Ascending aorta (tissue), 2 donors: ENCODE data around the gene MIPEP. TPM values are rescaled to one million over a fixed set of nuclear protein-coding genes. Genes with fewer than 3 reads are reported as not detected.

Source experiments
- DNase-seq, 2 donors: peaks; one replicate each; pipeline ENCODE4 v3.0.0-alpha.2; 2019; ENCODE audit warnings: low spot score in 2 of 2
- H3K27ac ChIP-seq, 2 donors: fragments of 200-600 bp; sonication (generic); one replicate each; pipeline ENCODE4 v1.5.1; 2016 to 2017; ENCODE audit warnings: mild to moderate bottlenecking in 1 of 2
- H3K27me3 ChIP-seq: fragments of 200-600 bp; sonication (generic); one replicate; pipeline ENCODE4 v1.5.1; 2017
- H3K36me3 ChIP-seq, 2 donors: fragments of 200-600 bp; sonication (generic); one replicate each; pipeline ENCODE4 v1.5.1; 2016
- H3K4me1 ChIP-seq, 2 donors: fragments of 200-600 bp; sonication (generic); one replicate each; pipeline ENCODE4 v1.5.1; 2016 to 2017; ENCODE audit warnings: mild to moderate bottlenecking in 1 of 2
- H3K4me3 ChIP-seq, 2 donors: fragments of 200-600 bp; sonication (generic); one replicate each; pipeline ENCODE4 v1.5.1; 2016 to 2017; ENCODE audit warnings: mild to moderate bottlenecking in 1 of 2
- H3K9me3 ChIP-seq, 2 donors: fragments of 200-600 bp; sonication (generic); one replicate each; pipeline ENCODE4 v1.5.1; 2016
- intact Hi-C: fragments of 100-400 bp; cut with DNase I; formaldehyde crosslinking; loops from one replicate; pipeline ENCODE4 v1.15.1; 2023
- total RNA-seq: library from RNA; depleted of rRNA; stranded (reverse); fragments of >200 nt; gene quantifications from one replicate; pipeline ENCODE4 v1.1.0, GENCODE V29; 2016
- TF ChIP-seq, protein P1 (sequence below), 3 experiments: fragments of 200-600 bp in 2 of 3; fragments of 450-650 bp in 1 of 3; sonication (generic) in 2 of 3; IDR thresholded peaks; one replicate each; pipeline ENCODE4 v1.5.1; 2016 to 2019; ENCODE audit warnings: antibody characterized with exemption in 3 of 3, mild to moderate bottlenecking in 1 of 3, moderate library complexity in 1 of 3

Gene MIPEP
- total RNA-seq, 1 donor from 2014 or later, result 2.8 TPM

DNA sequence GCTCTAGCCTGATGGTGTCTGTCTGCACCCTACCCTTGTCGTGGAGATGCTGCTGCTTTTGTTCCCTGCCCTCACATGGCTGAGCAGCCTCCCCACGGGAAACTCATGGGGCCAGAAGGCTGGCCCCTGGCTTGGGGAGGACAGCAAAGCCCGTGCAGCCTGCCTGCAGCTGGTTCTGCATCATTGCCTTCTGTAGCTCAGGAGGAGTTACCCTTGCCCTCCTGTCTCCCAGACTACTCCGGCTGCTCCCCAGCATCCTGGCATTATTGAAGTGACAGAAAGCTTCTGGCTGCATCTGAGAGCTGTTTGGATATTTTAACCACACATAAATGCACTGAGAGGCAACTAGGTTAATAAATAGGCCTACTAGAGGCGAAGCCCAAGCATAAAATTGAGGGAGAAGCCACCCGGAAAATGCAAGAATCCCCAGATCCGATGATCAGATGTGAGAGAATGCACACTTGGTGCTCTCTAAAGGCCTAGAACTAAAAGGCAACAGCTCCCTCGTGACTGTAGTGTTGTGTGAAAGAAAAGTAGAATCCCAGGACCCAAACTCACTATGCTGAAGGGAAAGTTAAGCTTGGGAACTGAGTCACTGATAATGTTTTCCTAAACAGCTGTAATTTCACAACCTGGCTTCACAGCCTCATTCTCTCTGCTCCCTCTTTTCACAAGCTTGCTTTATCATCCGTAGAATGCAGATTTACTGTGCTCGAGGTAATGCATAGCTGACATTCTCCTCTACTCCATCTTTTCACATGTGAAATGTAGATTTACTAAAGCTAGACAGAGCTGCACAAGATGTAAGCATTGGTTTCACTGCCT, 208.1 kb downstream of the MIPEP start:
- H3K27me3 ChIP-seq, result no peaks in the 10 kb centered on the region
- no peaks in the 10 kb centered on the region for H3K4me1 ChIP-seq
- H3K36me3 ChIP-seq, result no peaks in the 10 kb centered on the region
- DNase-seq, result no peak
- intact Hi-C loops, result no loop called here
- H3K4me3 ChIP-seq, result no peak overlapping the region
- TF ChIP-seq, protein P1, sequence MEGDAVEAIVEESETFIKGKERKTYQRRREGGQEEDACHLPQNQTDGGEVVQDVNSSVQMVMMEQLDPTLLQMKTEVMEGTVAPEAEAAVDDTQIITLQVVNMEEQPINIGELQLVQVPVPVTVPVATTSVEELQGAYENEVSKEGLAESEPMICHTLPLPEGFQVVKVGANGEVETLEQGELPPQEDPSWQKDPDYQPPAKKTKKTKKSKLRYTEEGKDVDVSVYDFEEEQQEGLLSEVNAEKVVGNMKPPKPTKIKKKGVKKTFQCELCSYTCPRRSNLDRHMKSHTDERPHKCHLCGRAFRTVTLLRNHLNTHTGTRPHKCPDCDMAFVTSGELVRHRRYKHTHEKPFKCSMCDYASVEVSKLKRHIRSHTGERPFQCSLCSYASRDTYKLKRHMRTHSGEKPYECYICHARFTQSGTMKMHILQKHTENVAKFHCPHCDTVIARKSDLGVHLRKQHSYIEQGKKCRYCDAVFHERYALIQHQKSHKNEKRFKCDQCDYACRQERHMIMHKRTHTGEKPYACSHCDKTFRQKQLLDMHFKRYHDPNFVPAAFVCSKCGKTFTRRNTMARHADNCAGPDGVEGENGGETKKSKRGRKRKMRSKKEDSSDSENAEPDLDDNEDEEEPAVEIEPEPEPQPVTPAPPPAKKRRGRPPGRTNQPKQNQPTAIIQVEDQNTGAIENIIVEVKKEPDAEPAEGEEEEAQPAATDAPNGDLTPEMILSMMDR (IDR thresholded peaks at IDR 0.05), result no peak
- H3K27ac ChIP-seq, result no peak overlapping the region
- H3K9me3 ChIP-seq, result no peaks in the 10 kb centered on the region

Other genes with a start within 250 kb of the MIPEP start
- not detected for gene C1QTNF9B, start 8.1 kb upstream of the MIPEP start, total RNA-seq